Measurements from ENCODE around the gene PPP1CC. TPM values are rescaled to one million over a fixed set of nuclear protein-coding genes. Genes with fewer than 3 reads are reported as not detected.

The PPP1CC gene
- total RNA-seq, 1 donor from 2014 or later, result 288 TPM

DNA sequence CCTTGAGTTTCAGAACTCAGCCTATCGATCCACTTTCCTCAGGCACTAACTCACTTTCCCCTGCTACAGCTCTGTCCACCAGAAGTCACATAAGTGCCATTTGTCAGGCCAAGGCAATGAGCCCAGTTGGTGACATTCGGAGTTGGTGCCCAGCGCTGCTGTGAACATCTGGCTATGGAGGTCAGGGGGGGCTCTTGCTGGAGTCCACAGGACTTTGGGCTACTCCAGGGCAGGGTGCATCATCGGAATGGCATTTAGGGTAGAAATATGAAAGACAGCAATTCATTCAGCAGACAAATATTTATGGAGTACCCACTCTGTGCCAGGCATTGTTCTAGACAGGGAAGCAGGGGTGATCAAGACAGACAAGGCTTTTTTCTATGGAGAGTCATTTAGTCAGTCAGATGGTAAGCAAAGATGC is 1.5 kb upstream of the PPP1CC start:
- Mint-ChIP-seq H3K4me3 (peak overlapping the region; percentile 99), H3K4me1 (peaks cover 40% of the 10 kb centered on the region), H3K9me3 (no peaks in the 10 kb centered on the region), H3K27me3 (ENCODE audit: low read depth) (no peaks in the 10 kb centered on the region), H3K36me3 (ENCODE audit: low read depth) (no peaks in the 10 kb centered on the region), H3K27ac (ENCODE audit: unreplicated experiment) (peak overlapping the region; percentile 3)
- no peak for DNase-seq (ENCODE audit: low read depth, low spot score)
- TF ChIP-seq, protein P1, sequence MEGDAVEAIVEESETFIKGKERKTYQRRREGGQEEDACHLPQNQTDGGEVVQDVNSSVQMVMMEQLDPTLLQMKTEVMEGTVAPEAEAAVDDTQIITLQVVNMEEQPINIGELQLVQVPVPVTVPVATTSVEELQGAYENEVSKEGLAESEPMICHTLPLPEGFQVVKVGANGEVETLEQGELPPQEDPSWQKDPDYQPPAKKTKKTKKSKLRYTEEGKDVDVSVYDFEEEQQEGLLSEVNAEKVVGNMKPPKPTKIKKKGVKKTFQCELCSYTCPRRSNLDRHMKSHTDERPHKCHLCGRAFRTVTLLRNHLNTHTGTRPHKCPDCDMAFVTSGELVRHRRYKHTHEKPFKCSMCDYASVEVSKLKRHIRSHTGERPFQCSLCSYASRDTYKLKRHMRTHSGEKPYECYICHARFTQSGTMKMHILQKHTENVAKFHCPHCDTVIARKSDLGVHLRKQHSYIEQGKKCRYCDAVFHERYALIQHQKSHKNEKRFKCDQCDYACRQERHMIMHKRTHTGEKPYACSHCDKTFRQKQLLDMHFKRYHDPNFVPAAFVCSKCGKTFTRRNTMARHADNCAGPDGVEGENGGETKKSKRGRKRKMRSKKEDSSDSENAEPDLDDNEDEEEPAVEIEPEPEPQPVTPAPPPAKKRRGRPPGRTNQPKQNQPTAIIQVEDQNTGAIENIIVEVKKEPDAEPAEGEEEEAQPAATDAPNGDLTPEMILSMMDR (conservative IDR thresholded peaks at IDR 0.05), result no peak

DNA sequence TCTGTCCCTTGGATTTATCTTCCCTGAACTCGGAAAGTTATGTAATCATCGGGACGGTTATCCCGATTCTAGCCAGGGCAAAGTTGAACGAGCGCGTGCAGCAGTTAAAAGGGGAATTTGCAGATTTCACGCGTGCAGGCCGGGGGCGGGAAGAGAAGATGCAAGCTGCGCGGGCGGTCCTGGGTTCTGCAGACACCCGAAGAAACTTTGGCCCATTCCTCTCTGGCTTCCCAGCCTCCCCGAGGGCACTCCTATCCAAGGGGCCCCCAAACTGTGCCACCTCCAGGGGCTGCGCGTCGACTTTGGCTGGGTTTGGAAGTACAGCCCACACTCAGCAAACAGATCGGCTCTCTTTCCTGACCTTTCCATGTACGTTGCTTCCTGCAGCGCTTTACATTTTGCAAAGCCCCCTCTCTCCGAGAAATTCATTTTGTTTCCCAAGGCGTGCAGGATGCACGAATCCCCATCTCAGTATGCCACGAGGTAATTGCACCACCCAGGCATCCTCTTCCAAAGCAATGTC is 941 bp upstream of the PPP1CC start:
- peak overlapping the region; percentile 3 for H3K27ac Mint-ChIP-seq (ENCODE audit: unreplicated experiment)
- peak; percentile 10 for DNase-seq (ENCODE audit: low read depth, low spot score)

DNA sequence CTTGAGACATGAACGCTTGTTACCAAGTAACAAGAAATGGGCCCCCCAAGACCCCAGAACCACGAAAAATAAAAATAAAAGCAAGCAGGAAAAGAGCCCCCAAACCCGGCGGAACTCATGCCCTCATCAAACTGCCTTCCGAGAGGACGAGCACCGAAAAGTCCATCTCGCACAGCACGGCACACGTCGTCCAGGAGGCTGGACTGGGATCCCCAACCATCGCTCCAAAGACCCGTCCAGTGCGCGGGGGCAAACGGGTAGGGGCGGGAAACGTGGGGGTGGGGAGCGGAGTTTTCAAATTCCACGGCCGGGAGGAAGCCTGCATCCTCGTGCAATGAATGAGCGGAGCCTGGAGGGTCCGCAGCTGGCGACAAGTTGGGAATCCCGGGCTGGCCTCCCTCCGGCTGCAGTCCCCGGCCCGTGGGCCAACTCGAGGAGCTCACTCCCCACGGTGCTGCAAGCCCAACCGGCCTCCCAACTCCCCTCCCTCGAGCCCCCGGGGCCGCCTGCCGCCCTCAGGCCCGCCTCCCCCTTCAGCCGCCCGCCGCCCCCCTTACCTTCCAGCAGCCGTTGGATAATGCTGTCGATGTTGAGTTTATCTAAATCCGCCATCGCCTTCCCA is 484 bp downstream of the PPP1CC start:
- TF ChIP-seq, protein P1 (conservative IDR thresholded peaks at IDR 0.05), result no peak
- Mint-ChIP-seq H3K9me3 (no peaks in the 10 kb centered on the region), H3K27me3 (ENCODE audit: low read depth) (no peaks in the 10 kb centered on the region), H3K4me3 (peak overlapping the region; percentile 99), H3K4me1 (peaks cover 55% of the 10 kb centered on the region), H3K27ac (ENCODE audit: unreplicated experiment) (peak overlapping the region; percentile 97), H3K36me3 (ENCODE audit: low read depth) (no peaks in the 10 kb centered on the region)
- no peak for DNase-seq (ENCODE audit: low read depth, low spot score)

More for the DNA sequence above, 941 bp upstream of the PPP1CC start:
- Mint-ChIP-seq H3K4me1 (peaks cover 43% of the 10 kb centered on the region), H3K27me3 (ENCODE audit: low read depth) (no peaks in the 10 kb centered on the region), H3K4me3 (peak overlapping the region; percentile 99), H3K9me3 (no peaks in the 10 kb centered on the region), H3K36me3 (ENCODE audit: low read depth) (no peaks in the 10 kb centered on the region)
- TF ChIP-seq, protein P1 (conservative IDR thresholded peaks at IDR 0.05), result no peak

DNA sequence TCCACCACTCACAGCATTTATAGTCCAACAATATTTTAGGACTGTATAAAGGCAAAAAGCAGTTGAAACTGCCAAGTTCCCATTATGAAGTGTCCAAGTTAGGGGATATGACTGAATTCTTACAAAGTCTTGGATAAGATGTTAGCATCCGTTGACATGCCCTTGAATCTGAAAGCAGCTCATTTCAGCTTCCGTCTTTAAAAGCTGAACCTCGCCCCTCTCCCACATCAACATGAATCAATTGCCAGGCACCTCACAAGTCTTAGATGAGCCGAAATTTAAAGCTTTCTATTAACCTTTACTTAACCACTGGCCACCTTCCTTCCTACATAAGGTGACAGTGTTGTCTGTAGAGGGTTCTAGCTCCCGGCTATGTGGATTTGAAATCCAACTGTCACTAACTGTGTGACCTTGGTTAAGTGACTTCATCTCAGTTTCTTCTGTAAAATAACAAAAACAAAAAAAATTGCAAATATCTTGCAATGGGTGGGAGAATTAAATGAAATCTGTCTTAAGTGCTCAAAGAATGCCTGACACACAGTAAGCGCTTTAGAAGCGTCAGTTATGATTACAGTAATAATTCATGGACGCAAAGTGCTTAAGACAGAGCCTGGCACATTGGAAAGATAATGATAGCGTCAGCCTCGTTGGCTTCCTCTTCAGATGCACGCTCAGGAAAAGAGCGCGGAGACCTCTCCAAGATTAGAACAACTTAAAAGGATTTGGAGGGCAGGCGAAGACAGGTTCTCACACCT is 1.2 kb downstream of the PPP1CC start:
- no peaks in the 10 kb centered on the region for H3K9me3 Mint-ChIP-seq
- no peak for DNase-seq (ENCODE audit: low read depth, low spot score)
- no peaks in the 10 kb centered on the region for H3K27me3 Mint-ChIP-seq (ENCODE audit: low read depth)
- H3K4me1 Mint-ChIP-seq, result peaks cover 55% of the 10 kb centered on the region
- TF ChIP-seq, protein P1 (conservative IDR thresholded peaks at IDR 0.05), result no peak
- H3K4me3 Mint-ChIP-seq, result peak overlapping the region; percentile 99
- peak overlapping the region; percentile 97 for H3K27ac Mint-ChIP-seq (ENCODE audit: unreplicated experiment)
- H3K36me3 Mint-ChIP-seq (ENCODE audit: low read depth), result no peaks in the 10 kb centered on the region

DNA sequence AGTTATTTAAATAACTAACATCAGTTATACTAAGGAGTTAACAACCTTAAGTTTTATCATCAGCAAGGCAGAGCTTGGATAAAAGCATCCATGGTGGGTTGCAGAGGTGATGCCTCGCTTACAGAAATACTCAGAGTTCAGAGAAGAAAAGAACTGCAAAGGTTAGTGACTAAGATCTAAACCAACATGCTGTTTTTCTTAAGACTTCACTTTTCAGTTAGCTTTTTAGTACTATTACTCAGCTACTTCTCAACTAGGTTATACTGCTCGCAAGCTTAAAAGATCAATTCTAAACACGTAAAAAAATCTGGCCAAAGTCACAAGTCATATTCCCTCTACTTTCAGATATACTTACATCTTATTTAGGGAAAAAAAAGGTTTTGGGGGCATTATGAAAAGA is 2.8 kb downstream of the PPP1CC start:
- no peaks in the 10 kb centered on the region for H3K27me3 Mint-ChIP-seq (ENCODE audit: low read depth)
- H3K27ac Mint-ChIP-seq (ENCODE audit: unreplicated experiment), result peak overlapping the region; percentile 15
- H3K4me3 Mint-ChIP-seq, result peak overlapping the region; percentile 99
- peaks cover 5% of the 10 kb centered on the region for H3K36me3 Mint-ChIP-seq (ENCODE audit: low read depth)
- H3K4me1 Mint-ChIP-seq, result peaks cover 59% of the 10 kb centered on the region
- TF ChIP-seq, protein P1 (conservative IDR thresholded peaks at IDR 0.05), result no peak
- DNase-seq (ENCODE audit: low read depth, low spot score), result no peak
- H3K9me3 Mint-ChIP-seq, result no peaks in the 10 kb centered on the region

Measured in neural crest cell (in vitro differentiated cells).